GM21529 (cell line): ENCODE data around the gene GOLM1.
"Not testable (repeated sequence)": the region's sequence is repeated elsewhere in the genome, so short reads cannot be mapped to it uniquely, and the experiment has no call there.

Experiments
- ATAC-seq: cut with Tn5 transposase; IDR thresholded peaks from one replicate; pipeline ENCODE4 v1.9.1; 2021; ENCODE audit not compliant: unreplicated experiment

The GOLM1 gene

DNA sequence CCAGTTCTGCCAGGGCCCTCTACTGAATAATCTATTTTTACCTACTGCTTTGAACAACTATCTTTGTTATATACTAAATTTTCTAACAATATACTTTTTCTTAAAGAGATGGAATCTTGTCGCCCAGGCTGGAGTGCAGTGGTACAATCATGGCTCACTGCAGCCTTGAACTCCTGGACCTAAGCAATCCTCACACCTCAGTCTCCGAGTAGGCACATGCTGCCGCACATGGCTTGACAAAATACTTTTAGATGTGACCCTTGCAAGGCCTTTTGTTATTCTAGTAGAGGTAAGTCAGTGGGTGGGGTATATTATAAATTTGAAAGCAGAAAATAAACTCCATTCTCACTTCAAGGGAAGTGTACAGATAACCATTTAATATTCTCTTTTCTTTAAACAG is 7.9 kb downstream of the GOLM1 start:
- no peak for ATAC-seq

DNA sequence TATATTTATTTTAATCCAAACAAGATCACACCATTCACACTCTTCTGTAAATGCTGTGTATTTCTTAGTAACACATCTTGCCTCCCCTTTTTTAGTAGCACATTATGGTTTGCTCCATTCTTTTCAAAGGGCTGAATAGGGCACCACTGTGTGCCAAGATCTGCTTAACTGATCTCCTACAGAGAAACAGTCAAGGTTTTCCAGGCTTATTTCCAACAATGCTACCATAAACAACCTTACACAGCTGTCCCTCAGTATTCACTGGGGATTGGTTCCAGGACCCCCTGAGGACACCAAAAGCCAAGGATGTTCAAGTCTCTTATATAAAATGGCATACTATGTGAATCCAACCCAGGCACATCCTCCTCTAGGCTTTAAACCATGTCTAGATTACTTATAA is 16.5 kb downstream of the GOLM1 start:
- ATAC-seq = no peak

DNA sequence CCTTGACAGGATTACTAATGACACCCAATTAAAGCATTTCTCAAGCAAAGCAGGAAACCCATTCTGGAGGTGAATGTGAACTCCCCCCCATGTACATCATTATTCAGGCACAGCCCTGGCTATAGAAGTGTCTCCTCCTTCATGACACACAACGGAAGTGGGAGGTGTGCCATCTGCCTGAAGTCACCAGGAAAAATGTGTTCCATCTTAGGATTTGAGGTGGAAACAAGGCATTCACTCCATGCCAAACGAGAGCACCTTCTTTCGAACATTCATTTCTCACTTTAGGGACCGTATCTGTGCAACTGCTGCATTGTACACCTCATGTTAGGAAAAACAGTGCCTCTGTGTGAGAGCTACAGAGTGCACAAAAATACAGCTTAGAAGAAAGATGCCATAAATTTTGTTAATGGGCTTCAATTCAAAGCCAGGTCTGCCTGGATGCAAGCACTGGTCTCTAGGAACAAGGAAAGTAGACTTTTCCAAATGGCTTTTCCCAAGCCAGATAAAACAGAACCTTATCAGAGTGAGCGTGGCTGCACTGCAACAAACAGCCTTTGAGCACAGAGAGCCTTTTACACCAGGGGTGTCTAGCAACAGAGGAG is 19.4 kb downstream of the GOLM1 start:
- ATAC-seq = no peak

- ATAC-seq = no peak
Observed at GRCh38 chr9:86079421-86079831, 19.9 kb downstream of the GOLM1 start.

DNA sequence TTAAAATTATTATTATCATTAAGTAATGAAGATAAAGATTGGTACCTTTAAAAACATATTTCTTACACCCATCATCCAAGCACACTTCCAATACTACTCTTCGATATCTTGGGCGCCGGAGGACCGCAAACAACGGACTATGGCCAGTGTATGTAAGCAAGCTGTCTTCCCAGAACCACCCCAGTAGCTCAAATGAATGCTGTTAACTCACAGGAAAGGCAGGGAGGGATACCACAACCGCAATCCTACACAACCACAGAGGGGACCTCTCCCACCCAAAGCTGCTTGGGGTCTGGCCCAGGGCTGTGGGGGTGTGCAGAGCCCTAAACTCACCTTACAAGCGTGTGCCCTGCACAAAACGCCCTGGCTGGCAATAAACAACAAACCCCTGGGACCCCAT is 20.6 kb downstream of the GOLM1 start:
- no peak for ATAC-seq

- no peak for ATAC-seq
Observed at GRCh38 chr9:86077276-86077675, 22.1 kb downstream of the GOLM1 start.

DNA sequence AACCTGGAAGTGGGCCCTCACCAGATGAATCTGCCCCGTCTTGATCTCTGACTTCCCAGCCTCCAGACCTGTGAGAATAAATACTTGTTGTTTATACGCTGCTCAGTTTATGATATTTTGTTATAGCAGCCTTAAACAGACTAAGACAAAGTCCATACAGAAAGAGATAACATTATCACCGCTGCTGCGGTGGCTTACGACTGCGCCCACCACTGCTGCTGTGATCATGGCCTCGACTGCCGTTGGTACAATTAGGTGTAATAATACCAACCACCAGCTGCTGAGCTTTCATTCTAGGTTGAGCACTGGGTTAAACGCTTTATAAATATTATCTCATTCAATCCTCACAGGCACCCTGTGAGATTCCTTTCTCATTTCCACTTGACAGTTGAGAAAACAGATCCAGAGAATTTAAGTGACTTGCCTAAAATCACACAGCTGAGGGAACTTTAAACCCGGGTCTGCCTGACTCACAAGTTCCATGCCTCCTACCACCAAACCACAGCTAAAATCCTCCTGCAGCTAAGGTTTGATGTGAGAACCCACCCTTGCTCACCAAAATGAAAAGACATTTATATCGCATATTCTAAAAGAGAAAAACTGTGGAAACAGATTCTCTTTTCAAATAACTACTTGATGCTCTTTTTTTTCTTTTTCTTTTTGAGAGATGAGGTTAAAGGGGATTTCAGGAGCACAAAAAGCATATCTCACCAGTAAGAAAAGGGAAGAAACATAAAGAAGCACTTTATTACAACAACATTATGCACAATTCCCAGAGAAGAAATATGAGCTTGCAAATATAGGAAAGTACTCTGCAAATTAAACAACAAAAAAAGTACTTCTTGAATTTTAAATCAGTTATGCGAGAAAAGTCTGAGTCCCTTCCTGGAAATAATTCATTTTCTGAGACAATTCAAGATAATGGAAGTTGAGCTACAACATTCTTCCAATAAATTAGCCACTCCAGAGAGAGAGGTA is 23.9 kb downstream of the GOLM1 start:
- ATAC-seq = no peak

DNA sequence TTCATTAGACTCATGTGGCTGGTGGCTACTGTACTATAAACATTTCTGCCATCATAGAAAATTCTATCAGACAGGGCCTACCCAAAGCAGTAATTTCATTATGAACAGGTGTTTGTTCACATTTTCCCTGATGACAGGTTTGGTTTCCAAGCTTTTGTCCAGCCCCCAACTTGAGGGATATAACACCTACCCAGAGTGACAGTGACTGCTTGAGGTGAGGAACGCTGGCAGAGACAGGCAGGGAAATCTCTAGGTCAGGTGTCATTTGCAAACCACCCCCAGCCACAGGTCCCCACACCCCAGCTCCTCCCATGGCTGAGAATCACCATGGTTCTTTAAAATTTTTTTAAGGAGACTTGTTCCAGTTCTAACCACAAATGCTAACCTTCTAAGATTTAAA is 25.5 kb downstream of the GOLM1 start:
- ATAC-seq = no peak

GRCh38 chr9:86072394-86072877 is 26.9 kb downstream of the GOLM1 start:
- ATAC-seq = no peak

DNA sequence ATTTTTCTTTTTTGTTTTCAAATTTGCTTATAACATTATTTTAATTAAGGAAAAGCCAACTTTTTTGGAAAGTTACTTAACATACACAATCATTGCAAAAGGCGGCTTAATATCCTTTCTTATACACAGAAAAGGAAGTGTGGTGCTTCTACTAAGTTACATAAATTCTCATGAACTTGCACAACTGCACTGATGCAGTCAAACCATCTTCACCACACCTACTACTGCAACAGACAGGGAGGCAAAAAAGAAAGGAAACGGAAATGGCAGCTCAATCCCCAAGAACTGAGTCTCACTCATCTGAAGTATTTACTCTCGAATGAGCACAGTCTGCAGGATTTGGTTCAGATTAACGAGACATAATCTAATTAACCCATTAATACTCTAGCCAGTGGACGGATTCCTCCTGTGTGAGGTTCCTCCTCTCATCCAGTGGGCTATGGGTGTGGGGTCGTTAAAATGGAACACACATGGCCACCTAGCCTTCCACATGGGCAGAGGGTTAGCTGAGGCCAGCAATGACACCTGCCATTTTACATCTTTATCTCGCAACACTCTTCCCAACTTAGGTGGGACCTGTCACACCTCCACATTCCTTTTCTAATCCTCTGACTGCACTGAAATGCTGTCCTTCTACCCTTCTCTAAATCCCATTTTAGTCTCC is 30.0 kb downstream of the GOLM1 start:
- no peak for ATAC-seq

DNA sequence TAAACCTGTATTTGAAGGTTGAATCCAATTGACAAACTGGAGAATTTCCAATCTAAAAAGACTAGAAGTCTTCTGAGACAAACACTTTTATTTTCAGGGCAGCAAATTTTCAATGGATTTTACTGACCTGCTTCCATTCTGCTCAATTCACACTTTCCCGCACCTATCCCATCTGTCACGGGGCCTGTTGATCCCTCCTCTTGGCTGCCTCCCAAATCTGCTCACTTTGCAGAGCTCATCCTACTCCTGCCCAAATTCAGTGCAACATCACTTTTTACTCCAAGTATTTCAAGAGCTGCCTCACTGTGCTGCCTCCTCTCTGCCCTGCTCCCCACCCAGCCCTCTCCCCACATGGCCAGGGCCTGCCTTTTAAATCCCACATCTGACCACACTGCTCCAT is 35.1 kb downstream of the GOLM1 start:
- no peak for ATAC-seq

DNA sequence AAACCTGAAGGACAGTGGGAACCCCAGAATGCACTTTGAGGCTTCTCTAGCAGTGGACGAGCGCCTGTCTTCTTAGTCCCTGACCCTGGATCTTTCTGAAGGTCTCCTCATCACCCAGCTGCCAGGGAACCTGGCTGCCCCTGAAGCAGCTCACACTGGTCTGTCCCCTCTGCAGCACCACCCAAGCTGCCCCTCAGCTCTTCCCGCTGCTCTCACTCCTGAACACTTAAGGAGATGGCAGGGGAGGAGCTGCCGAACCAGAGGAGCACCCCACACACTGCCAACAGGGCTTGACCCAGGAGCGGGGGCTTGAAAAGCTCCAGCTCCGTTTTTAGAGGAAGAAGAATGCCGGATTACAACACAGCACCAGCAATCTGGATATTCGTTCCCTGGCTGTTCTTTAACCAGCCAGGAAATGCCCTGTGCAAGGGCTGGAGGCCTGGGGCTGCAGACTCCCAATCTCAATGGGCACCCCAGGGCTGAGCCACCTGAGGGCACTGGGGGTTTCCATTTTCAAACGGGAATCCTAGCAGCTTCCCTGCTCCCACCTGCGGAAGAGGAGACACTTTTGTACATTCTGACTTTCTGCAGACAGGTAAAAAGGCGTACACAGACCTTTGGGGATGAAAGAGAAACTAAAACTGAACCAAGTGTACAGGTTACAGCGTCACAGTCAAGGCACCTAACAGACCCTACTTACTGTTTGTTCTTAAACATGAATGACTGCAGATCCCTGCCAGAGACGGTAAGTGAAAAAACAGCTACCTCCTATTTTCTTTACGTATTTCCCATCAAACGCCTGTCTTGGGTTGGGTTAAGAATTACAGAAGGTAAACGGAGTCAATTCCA is 36.3 kb downstream of the GOLM1 start:
- ATAC-seq = no peak

- ATAC-seq = no peak
Observed at GRCh38 chr9:86061972-86062739, 37.2 kb downstream of the GOLM1 start.

GRCh38 chr9:86057491-86057890 is 41.9 kb downstream of the GOLM1 start:
- ATAC-seq = no peak

GRCh38 chr9:86054695-86055094 is 44.7 kb downstream of the GOLM1 start:
- no peak for ATAC-seq

DNA sequence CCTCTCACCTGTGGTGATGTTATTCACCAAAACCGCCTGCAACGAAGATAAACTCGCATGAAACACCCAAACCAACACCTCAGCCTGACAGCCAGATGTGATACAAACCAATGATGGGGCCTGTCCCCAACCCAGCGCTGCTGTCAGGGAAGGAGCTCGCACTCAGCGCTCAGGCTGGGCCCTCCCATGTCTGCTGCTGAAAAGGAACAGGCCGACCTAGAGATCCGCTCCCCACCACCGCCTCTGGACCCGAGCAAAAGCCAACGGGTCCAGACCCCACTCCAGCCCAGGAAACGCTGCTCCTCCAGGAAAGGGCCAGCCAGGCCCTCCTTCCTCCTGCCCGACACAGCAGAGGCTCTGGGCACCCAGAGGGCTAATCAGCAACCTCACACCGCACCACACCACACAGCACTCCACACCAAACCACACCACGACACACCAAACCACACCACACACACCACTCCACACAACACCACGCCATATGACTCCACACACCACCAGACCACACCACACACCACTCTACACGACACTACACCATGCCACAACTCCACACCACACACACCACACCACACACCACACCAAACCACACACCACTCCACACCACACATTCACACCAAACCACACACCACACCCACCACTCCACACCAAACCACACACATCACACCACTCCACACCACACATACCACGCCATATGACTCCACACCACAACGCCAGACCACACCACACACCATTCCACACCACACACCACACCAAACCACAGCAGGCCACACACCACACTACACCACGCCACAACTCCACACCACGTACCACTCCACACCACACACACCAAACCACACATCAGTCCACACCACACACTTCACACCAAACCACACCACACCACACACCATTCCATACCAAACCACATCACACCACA is 46.5 kb downstream of the GOLM1 start:
- no peak for ATAC-seq

GRCh38 chr9:86048018-86048742 is 51.2 kb downstream of the GOLM1 start:
- ATAC-seq = not testable (repeated sequence)

DNA sequence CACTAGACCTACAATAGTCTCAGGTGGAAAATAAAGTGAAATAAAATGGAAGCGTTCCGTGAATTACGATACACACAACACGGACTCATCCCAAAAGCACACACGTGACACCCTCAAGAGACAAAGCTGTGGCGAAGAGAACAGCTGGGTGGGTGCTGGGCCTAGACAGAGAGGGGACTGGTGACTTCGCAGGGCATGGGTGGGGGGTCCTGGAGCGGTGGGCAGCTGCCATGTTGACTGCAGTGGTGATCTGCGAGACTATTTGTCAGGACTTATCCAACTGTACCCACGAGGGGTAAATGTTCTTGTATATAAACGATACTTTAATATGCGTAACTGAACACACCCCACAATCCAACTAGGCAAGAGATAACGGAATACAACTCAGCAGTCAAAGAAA is 52.0 kb downstream of the GOLM1 start:
- no peak for ATAC-seq
